NCI-H146 treated with DMSO at 0.1 percent for 48 hours (cell line): Measurements from ENCODE around the gene ESRP2.

Experiments used
- DNase-seq: peaks from one replicate; lab custom pipeline; 2025; ENCODE audit not compliant: unreplicated experiment; lab: John Stamatoyannopoulos, UW

ESRP2 gene

GRCh38 chr16:68223072-68223471, 12.9 kb downstream of the ESRP2 start:
- no peak for DNase-seq

GRCh38 chr16:68219725-68220351, 16.1 kb downstream of the ESRP2 start:
- DNase-seq = no peak

GRCh38 chr16:68217506-68217905, 18.4 kb downstream of the ESRP2 start:
- no peak for DNase-seq

- DNase-seq = no peak
Measured at GRCh38 chr16:68216240-68216639, 19.7 kb downstream of the ESRP2 start.

- DNase-seq = no peak
Measured at GRCh38 chr16:68215302-68215701, 20.6 kb downstream of the ESRP2 start.

- no peak for DNase-seq
Measured at GRCh38 chr16:68214726-68215125, 21.2 kb downstream of the ESRP2 start.

GRCh38 chr16:68206245-68206644, 29.7 kb downstream of the ESRP2 start:
- DNase-seq = no peak

- no peak for DNase-seq
Measured at GRCh38 chr16:68202091-68202519, 33.8 kb downstream of the ESRP2 start.

GRCh38 chr16:68200088-68200783, 35.7 kb downstream of the ESRP2 start:
- DNase-seq = no peak

GRCh38 chr16:68197250-68197649, 38.7 kb downstream of the ESRP2 start:
- DNase-seq = no peak

- no peak for DNase-seq
Measured at GRCh38 chr16:68194251-68194650, 41.7 kb downstream of the ESRP2 start.

- DNase-seq = no peak
Measured at GRCh38 chr16:68190736-68191510, 45.0 kb downstream of the ESRP2 start.

GRCh38 chr16:68190081-68190480, 45.8 kb downstream of the ESRP2 start:
- no peak for DNase-seq

GRCh38 chr16:68188170-68188569, 47.8 kb downstream of the ESRP2 start:
- DNase-seq = no peak

GRCh38 chr16:68187505-68187904, 48.4 kb downstream of the ESRP2 start:
- no peak for DNase-seq

- DNase-seq = no peak
Measured at GRCh38 chr16:68186877-68187276, 49.0 kb downstream of the ESRP2 start.

GRCh38 chr16:68183046-68183445, 52.9 kb downstream of the ESRP2 start:
- DNase-seq = no peak

- DNase-seq = no peak
Measured at GRCh38 chr16:68179855-68180254, 56.1 kb downstream of the ESRP2 start.

GRCh38 chr16:68179196-68179795, 56.6 kb downstream of the ESRP2 start:
- DNase-seq = no peak
